Liver (tissue), 9 donors: ENCODE data around the gene SLC9A6. TPM values are rescaled to one million over a fixed set of nuclear protein-coding genes. Genes with fewer than 3 reads are reported as not detected.

Source experiments
- DNase-seq: peaks from one replicate; pipeline ENCODE4 v3.0.0-alpha.2; 2017; ENCODE audit warnings: low spot score
- H3K27ac ChIP-seq, 2 donors: one replicate each; pipeline ENCODE4 v1.7.0; 2013; ENCODE audit warnings: inconsistent platforms in 2 of 2, low read length in 2 of 2, control low read depth in 1 of 2, low read depth in 1 of 2, mild to moderate bottlenecking in 1 of 2
- H3K27me3 ChIP-seq, 4 donors: one replicate each; pipeline versions ENCODE4 v1.6.1 to v1.7.0; 2013; ENCODE audit warnings: low read length in 3 of 4, inconsistent platforms in 1 of 4, mild to moderate bottlenecking in 1 of 4, moderate library complexity in 1 of 4; ENCODE audit not compliant: control insufficient read depth in 4 of 4, insufficient read depth in 4 of 4
- H3K36me3 ChIP-seq, 4 donors: one replicate each; pipeline versions ENCODE4 v1.6.1 to v1.7.0; 2013; ENCODE audit warnings: low read length in 3 of 4, mild to moderate bottlenecking in 3 of 4, low read depth in 1 of 4, moderate library complexity in 1 of 4; ENCODE audit not compliant: control insufficient read depth in 4 of 4, insufficient read depth in 3 of 4
- H3K4me1 ChIP-seq, 4 donors: one replicate each; pipeline versions ENCODE4 v1.6.1 to v1.7.0; 2013; ENCODE audit warnings: low read length in 3 of 4, mild to moderate bottlenecking in 3 of 4, moderate library complexity in 1 of 4; ENCODE audit not compliant: control insufficient read depth in 4 of 4, insufficient read depth in 4 of 4
- H3K4me3 ChIP-seq, 3 donors: one replicate each; pipeline versions ENCODE4 v1.6.1 to v1.7.0; 2013; ENCODE audit warnings: low read length in 3 of 3, control low read depth in 1 of 3, low read depth in 1 of 3, mild to moderate bottlenecking in 1 of 3
- H3K9ac ChIP-seq, 2 donors: one replicate each; pipeline ENCODE4 v1.7.0; 2013; ENCODE audit warnings: low read length in 2 of 2, mild to moderate bottlenecking in 2 of 2, moderate library complexity in 2 of 2, control low read depth in 1 of 2, low read depth in 1 of 2
- H3K9me3 ChIP-seq, 4 donors: one replicate each; pipeline versions ENCODE4 v1.6.1 to v1.7.0; 2013; ENCODE audit warnings: low read length in 3 of 4; ENCODE audit not compliant: control insufficient read depth in 4 of 4
- FOXA1 ChIP-seq: IDR thresholded peaks from 2 replicates; pipeline ENCODE4 v1.6.1; 2016; ENCODE audit warnings: antibody characterized with exemption
- FOXA2 ChIP-seq: IDR thresholded peaks from 2 replicates; pipeline ENCODE4 v1.6.1; 2016; ENCODE audit warnings: antibody characterized with exemption
- GABPA ChIP-seq, 2 donors: IDR thresholded peaks in 1 of 2; conservative IDR thresholded peaks in 1 of 2; 2 replicates each; pipeline ENCODE4 v1.6.1; 2016; ENCODE audit warnings: antibody characterized with exemption in 2 of 2, mild to moderate bottlenecking in 1 of 2, moderate library complexity in 1 of 2
- HNF4A ChIP-seq, 2 donors: conservative IDR thresholded peaks; 2 replicates each; pipeline ENCODE4 v1.6.1; 2016; ENCODE audit warnings: antibody characterized with exemption in 2 of 2, mild to moderate bottlenecking in 2 of 2
- HNF4G ChIP-seq: IDR thresholded peaks from 2 replicates; pipeline ENCODE4 v1.6.1; 2016; ENCODE audit warnings: antibody characterized with exemption
- JUND ChIP-seq, 2 donors: IDR thresholded peaks; 2 replicates each; pipeline ENCODE4 v1.6.1; 2016; ENCODE audit warnings: antibody characterized with exemption in 2 of 2
- NR2F2 ChIP-seq: IDR thresholded peaks from 2 replicates; pipeline ENCODE4 v1.6.1; 2016; ENCODE audit warnings: antibody characterized with exemption
- RAD21 ChIP-seq, 2 donors: IDR thresholded peaks; 2 replicates each; pipeline ENCODE4 v1.6.1; 2016; ENCODE audit warnings: antibody characterized with exemption in 2 of 2, mild to moderate bottlenecking in 2 of 2
- RXRA ChIP-seq, 2 donors: IDR thresholded peaks; 2 replicates each; pipeline ENCODE4 v1.6.1; 2017 to 2018; ENCODE audit warnings: antibody characterized with exemption in 2 of 2, mild to moderate bottlenecking in 1 of 2
- SP1 ChIP-seq: IDR thresholded peaks from 2 replicates; pipeline ENCODE4 v1.6.1; 2018; ENCODE audit warnings: antibody characterized with exemption, mild to moderate bottlenecking
- TAF1 ChIP-seq: conservative IDR thresholded peaks from 2 replicates; pipeline ENCODE4 v1.6.1; 2016; ENCODE audit warnings: antibody characterized with exemption, mild to moderate bottlenecking
- YY1 ChIP-seq: IDR thresholded peaks from 2 replicates; pipeline ENCODE4 v1.6.1; 2016; ENCODE audit warnings: antibody characterized with exemption, mild to moderate bottlenecking
- WGBS: extraction: QIAGEN DNeasy Blood & Tissue Kit; methylation state at CpG from one replicate; pipeline ENCODE4 v1.1.7; 2013; 5-methylcytosine and 5-hydroxymethylcytosine counted together
- polyA plus RNA-seq, 2 donors: library from polyadenylated mRNA; stranded (reverse) in 1 of 2; unstranded in 1 of 2; fragments of 200-250 nt in 1 of 2; fragments of >200 nt in 1 of 2; fragmentation: Nextera tagmentation in 1 of 2; extraction: Ambion mirVana in 1 of 2; gene quantifications; one replicate each; pipeline versions ENCODE4 v1.2.1 to v1.2.3, GENCODE V29; 2013 to 2015
- total RNA-seq, 2 donors: library from RNA; depleted of rRNA; stranded (reverse); fragments of >200 nt; gene quantifications; one replicate each; pipeline ENCODE4 v1.2.3, GENCODE V29; 2014
- TF ChIP-seq, protein P1 (sequence below): IDR thresholded peaks from 2 replicates; pipeline ENCODE4 v1.6.1; 2016; ENCODE audit warnings: antibody characterized with exemption, mild to moderate bottlenecking
- TF ChIP-seq, protein P2 (sequence below): IDR thresholded peaks from 2 replicates; pipeline ENCODE4 v1.6.1; 2016; ENCODE audit warnings: antibody characterized with exemption
- TF ChIP-seq, protein P3 (sequence below): fragments of 150-350 bp; IDR thresholded peaks from 2 replicates; pipeline ENCODE4 v1.5.1; 2017; ENCODE audit warnings: improper control_type of control experiment, low read depth, low read length; ENCODE audit not compliant: missing input control
- donor health status: healthy.
- donor health status: healthy.
- donor health status: healthy.
- donor health status: healthy.
- donor health status: healthy.

SLC9A6 gene
- total and polyA plus RNA-seq, 4 donors = 2.1 to 8.8 (median 5.6) TPM

DNA sequence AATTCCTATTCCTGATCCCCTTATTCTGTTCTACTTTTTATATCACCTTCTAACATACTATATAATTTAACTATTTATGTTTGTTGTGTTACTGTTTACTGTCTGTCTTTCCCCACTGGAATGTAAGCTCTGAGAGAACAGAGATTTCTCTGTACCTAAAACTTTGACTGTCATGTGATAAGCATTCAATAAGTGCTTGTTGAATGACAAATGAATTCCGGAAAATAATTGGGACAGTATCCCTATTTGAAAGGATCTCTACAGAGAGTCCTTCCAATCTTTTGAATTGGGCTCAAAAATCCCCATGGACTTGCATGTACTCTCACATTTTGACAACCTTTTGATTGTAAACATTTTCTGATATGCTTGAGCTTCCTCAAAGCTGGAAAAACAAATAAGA lies 9.8 kb upstream of the SLC9A6 start (continued):
- TF ChIP-seq, protein P1, sequence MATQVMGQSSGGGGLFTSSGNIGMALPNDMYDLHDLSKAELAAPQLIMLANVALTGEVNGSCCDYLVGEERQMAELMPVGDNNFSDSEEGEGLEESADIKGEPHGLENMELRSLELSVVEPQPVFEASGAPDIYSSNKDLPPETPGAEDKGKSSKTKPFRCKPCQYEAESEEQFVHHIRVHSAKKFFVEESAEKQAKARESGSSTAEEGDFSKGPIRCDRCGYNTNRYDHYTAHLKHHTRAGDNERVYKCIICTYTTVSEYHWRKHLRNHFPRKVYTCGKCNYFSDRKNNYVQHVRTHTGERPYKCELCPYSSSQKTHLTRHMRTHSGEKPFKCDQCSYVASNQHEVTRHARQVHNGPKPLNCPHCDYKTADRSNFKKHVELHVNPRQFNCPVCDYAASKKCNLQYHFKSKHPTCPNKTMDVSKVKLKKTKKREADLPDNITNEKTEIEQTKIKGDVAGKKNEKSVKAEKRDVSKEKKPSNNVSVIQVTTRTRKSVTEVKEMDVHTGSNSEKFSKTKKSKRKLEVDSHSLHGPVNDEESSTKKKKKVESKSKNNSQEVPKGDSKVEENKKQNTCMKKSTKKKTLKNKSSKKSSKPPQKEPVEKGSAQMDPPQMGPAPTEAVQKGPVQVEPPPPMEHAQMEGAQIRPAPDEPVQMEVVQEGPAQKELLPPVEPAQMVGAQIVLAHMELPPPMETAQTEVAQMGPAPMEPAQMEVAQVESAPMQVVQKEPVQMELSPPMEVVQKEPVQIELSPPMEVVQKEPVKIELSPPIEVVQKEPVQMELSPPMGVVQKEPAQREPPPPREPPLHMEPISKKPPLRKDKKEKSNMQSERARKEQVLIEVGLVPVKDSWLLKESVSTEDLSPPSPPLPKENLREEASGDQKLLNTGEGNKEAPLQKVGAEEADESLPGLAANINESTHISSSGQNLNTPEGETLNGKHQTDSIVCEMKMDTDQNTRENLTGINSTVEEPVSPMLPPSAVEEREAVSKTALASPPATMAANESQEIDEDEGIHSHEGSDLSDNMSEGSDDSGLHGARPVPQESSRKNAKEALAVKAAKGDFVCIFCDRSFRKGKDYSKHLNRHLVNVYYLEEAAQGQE = no peak
- no peak for TF ChIP-seq JUND (IDR thresholded peaks at IDR 0.05)
- TF ChIP-seq TAF1 = no peak
- no peak for TF ChIP-seq RXRA (IDR thresholded peaks at IDR 0.05)

DNA sequence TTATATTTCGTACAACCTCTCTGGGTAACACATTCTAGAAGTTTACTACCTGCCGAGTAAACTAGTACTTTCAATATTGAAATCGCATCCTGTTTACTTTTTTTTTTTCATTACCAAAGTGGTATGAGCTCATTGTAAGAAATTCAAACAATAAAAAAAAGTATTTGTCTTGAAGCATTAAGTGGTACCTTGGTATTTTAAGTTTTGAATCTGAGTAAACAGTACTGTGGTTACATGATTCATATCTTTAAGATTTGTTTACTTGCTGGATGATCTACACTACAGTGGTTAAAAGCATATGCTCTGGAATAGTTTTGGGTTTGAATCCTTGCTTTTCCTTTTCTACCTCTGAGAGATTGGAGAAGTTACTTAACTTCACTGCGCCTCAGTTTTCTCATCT lies 7.6 kb upstream of the SLC9A6 start:
- Histone ChIP-seq H3K27ac (no peak overlapping the region), H3K36me3 (no peaks in the 10 kb centered on the region), H3K9ac (no peak overlapping the region), H3K4me3 (no peak overlapping the region), H3K4me1 (peaks cover 0 to 6% (median 5%) of the 10 kb centered on the region in 4 donors), H3K9me3 (no peaks in the 10 kb centered on the region), H3K27me3 (no peaks in the 10 kb centered on the region)
- 90% methylated on average over 4 of the region's 4 CpGs for WGBS
- DNase-seq = no peak
- TF ChIP-seq, protein P2, sequence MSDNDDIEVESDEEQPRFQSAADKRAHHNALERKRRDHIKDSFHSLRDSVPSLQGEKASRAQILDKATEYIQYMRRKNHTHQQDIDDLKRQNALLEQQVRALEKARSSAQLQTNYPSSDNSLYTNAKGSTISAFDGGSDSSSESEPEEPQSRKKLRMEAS = no peak
- TF ChIP-seq FOXA1 (no peak), HNF4A (conservative IDR thresholded peaks at IDR 0.05) (no peak), RAD21 (IDR thresholded peaks at IDR 0.05) (no peak), RXRA (IDR thresholded peaks at IDR 0.05) (no peak), YY1 (no peak), SP1 (no peak), JUND (IDR thresholded peaks at IDR 0.05) (no peak), FOXA2 (no peak)
- TF ChIP-seq, protein P1 = no peak

DNA sequence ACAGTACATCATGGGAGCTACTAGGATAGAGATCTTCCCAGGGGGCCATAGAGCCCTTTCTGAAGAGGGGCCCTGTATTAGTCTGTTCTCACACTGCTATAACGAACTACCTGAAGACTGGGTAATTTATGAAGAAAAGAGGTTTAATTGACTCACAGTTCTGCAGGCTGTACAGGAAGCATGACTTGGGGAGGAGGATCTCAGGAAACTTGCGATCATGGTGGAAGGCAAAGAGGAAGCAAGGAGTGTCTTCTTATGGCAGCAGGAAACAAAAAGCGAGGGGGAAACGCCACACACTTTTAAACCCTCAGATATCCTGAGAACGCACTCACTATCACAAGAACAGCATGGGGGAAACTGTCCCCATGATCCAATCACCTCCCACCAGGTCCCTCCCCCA lies 4.2 kb upstream of the SLC9A6 start:
- DNase-seq = no peak
- Histone ChIP-seq H3K9me3 (no peaks in the 10 kb centered on the region), H3K4me1 (peaks cover 0 to 3% (median 1%) of the 10 kb centered on the region in 4 donors), H3K36me3 (no peaks in the 10 kb centered on the region), H3K27ac (no peak overlapping the region), H3K9ac (no peak overlapping the region), H3K27me3 (no peaks in the 10 kb centered on the region), H3K4me3 (no peak overlapping the region)
- TF ChIP-seq YY1 (no peak), SP1 (no peak), HNF4A (conservative IDR thresholded peaks at IDR 0.05) (no peak), HNF4G (no peak), GABPA (IDR thresholded peaks at IDR 0.05 in 1 of 2, conservative IDR thresholded peaks at IDR 0.05 in 1 of 2) (no peak), NR2F2 (no peak), TAF1 (no peak), FOXA1 (no peak)
- TF ChIP-seq, protein P3, sequence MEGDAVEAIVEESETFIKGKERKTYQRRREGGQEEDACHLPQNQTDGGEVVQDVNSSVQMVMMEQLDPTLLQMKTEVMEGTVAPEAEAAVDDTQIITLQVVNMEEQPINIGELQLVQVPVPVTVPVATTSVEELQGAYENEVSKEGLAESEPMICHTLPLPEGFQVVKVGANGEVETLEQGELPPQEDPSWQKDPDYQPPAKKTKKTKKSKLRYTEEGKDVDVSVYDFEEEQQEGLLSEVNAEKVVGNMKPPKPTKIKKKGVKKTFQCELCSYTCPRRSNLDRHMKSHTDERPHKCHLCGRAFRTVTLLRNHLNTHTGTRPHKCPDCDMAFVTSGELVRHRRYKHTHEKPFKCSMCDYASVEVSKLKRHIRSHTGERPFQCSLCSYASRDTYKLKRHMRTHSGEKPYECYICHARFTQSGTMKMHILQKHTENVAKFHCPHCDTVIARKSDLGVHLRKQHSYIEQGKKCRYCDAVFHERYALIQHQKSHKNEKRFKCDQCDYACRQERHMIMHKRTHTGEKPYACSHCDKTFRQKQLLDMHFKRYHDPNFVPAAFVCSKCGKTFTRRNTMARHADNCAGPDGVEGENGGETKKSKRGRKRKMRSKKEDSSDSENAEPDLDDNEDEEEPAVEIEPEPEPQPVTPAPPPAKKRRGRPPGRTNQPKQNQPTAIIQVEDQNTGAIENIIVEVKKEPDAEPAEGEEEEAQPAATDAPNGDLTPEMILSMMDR = no peak
- TF ChIP-seq, protein P2 = no peak
- 79% methylated on average over 5 of the region's 5 CpGs for WGBS
